Measurements from ENCODE around the gene ALK.

Gene ALK

DNA sequence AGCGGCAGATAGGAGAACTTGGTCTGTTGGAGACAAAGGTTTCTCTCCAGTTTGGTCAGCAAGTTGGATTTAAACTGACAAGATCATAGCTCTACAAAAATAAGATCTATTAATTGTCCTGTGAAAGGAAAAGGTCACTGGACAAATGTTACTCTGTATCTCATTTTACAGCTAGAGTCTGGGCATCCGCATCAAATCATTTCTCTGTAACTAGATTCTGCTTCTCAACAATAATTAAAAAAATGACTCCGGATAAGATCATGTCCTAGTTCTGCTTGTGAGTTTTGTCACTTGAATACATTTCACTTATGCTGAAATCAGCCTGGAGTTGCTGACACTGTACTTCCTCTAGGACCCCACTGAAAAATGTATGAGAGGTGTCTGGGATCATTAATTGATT lies 310.8 kb downstream of the ALK start:
- H3K4me1 ChIP-seq (ENCODE audit: control insufficient read depth in 1 of 2, insufficient read depth in 1 of 2, low read depth in 1 of 2, low read length in 1 of 2) = no peaks in the 10 kb centered on the region
- TF ChIP-seq, protein P1, sequence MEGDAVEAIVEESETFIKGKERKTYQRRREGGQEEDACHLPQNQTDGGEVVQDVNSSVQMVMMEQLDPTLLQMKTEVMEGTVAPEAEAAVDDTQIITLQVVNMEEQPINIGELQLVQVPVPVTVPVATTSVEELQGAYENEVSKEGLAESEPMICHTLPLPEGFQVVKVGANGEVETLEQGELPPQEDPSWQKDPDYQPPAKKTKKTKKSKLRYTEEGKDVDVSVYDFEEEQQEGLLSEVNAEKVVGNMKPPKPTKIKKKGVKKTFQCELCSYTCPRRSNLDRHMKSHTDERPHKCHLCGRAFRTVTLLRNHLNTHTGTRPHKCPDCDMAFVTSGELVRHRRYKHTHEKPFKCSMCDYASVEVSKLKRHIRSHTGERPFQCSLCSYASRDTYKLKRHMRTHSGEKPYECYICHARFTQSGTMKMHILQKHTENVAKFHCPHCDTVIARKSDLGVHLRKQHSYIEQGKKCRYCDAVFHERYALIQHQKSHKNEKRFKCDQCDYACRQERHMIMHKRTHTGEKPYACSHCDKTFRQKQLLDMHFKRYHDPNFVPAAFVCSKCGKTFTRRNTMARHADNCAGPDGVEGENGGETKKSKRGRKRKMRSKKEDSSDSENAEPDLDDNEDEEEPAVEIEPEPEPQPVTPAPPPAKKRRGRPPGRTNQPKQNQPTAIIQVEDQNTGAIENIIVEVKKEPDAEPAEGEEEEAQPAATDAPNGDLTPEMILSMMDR (IDR thresholded peaks at IDR 0.05) = no peak
- no peak overlapping the region for H3K27ac ChIP-seq
- no peaks in the 10 kb centered on the region for H3K9me3 ChIP-seq
- no peaks in the 10 kb centered on the region for H3K27me3 ChIP-seq
- H3K4me3 ChIP-seq (ENCODE audit: low read depth in 1 of 2, low read length in 1 of 2) = no peak overlapping the region
- H3K36me3 ChIP-seq = no peaks in the 10 kb centered on the region

DNA sequence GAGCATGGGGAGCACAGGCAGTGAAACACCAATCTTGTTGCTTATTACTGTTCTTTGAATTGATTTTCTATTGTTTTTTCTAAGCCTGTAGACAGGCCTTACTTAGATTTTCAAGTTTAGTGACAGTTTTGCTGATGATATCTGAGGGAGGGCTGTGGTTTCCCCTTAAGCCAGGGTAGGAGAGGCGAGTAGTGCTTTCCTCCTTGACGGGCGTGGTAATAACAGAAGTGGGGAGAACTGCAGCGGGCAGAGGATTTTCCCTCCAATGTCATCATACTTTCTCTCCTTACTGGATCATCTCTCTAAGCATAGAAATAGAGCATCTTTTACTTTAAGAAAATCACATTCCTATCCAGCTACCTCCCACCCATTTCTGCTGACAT lies 314.4 kb downstream of the ALK start:
- no peaks in the 10 kb centered on the region for H3K9me3 ChIP-seq
- no peaks in the 10 kb centered on the region for H3K36me3 ChIP-seq
- no peaks in the 10 kb centered on the region for H3K27me3 ChIP-seq
- no peak overlapping the region for H3K27ac ChIP-seq
- H3K4me1 ChIP-seq (ENCODE audit: control insufficient read depth in 1 of 2, insufficient read depth in 1 of 2, low read depth in 1 of 2, low read length in 1 of 2) = no peaks in the 10 kb centered on the region
- H3K4me3 ChIP-seq (ENCODE audit: low read depth in 1 of 2, low read length in 1 of 2) = no peak overlapping the region
- TF ChIP-seq, protein P1 (IDR thresholded peaks at IDR 0.05) = no peak

DNA sequence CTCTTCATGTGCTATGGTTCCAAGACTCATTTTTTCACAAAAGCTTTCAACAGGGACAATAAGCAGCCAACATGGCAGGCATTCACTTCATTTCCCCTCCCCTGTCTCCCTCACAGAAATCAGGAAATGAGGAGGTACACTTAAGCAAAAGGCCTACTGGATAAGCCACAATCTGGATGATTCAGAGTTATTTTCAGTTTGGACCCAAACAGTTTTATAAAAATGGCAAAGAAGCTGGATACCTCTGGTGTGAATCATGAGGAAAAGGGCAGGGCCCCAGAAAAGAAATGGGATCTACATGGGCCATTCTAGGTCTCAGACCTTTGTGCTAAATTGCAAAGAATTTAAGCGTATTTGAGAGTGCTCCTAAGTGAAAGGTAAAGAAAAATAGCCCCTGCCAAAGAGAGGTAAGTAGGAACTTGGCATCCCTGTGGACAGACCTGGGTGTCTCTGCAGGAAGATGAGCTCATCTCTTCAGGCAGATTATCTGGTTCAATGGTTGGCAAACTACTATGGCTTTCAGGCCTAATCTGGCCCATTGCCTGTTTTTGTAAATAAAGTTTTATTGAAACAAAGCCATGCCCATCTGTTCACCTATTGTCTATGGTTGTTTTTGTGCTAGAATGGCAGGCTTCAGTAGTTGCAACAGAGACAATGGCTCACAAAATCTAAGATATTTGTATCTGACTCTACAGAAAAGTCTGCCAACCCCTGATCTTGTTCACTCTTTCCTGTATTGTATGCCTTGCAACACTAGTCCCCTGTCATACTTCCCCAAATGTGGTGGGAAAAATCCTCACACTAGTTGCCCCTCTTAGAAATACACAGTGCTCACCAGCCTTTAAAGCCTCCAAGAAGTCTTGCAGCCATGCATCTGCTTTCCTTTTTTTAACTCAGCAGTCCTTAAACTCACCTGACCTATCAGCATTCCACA lies 315.0 kb downstream of the ALK start:
- Histone ChIP-seq H3K4me3 (ENCODE audit: low read depth in 1 of 2, low read length in 1 of 2) (no peak overlapping the region), H3K27ac (no peak overlapping the region), H3K9me3 (no peaks in the 10 kb centered on the region), H3K27me3 (no peaks in the 10 kb centered on the region), H3K36me3 (no peaks in the 10 kb centered on the region), H3K4me1 (ENCODE audit: control insufficient read depth in 1 of 2, insufficient read depth in 1 of 2, low read depth in 1 of 2, low read length in 1 of 2) (no peaks in the 10 kb centered on the region)
- TF ChIP-seq, protein P1 (IDR thresholded peaks at IDR 0.05) = no peak

DNA sequence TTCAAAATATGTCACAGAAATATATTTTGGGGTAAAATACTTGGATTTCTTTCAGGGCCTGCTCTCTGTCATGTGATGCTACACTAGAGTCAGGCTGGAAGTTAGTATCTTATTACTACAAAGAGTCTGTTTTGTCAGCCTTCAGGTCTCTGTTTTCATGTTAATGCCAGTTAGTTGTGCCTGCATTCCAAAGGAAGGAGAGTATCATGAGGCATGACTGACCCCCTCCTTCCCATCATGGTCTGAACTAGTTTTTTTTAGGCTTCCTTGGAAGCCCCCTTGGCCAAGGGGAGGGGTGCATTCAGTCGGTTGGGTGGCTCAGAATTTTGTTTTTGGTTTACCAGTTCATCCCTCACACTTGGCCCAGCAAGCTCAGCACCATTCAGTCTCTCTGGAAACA lies 318.0 kb downstream of the ALK start:
- no peaks in the 10 kb centered on the region for H3K36me3 ChIP-seq
- TF ChIP-seq, protein P1 (IDR thresholded peaks at IDR 0.05) = no peak
- H3K4me3 ChIP-seq (ENCODE audit: low read depth in 1 of 2, low read length in 1 of 2) = no peak overlapping the region
- no peak overlapping the region for H3K27ac ChIP-seq
- H3K27me3 ChIP-seq = no peaks in the 10 kb centered on the region
- no peaks in the 10 kb centered on the region for H3K9me3 ChIP-seq
- no peaks in the 10 kb centered on the region for H3K4me1 ChIP-seq (ENCODE audit: control insufficient read depth in 1 of 2, insufficient read depth in 1 of 2, low read depth in 1 of 2, low read length in 1 of 2)

DNA sequence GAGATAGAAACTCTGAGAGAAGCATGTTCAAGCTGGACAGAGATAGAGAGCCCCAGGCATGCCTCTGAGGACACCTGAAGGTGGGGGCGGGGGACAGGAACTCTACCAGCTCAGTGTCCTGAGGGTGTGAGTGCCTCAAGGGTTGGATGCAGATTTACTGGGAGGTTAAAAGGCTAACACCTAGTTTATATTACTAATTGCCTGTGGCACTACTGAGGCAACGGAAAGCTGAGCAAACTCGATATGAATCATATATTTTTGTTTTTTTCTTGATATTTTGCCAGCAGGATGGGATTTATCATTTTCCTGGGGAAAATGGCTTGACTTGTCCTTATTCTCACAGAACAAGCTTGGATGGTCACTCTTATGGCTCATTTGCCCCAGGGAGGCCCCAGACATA lies 319.5 kb downstream of the ALK start:
- Histone ChIP-seq H3K4me1 (ENCODE audit: control insufficient read depth in 1 of 2, insufficient read depth in 1 of 2, low read depth in 1 of 2, low read length in 1 of 2) (no peaks in the 10 kb centered on the region), H3K9me3 (no peaks in the 10 kb centered on the region), H3K4me3 (ENCODE audit: low read depth in 1 of 2, low read length in 1 of 2) (no peak overlapping the region), H3K36me3 (no peaks in the 10 kb centered on the region), H3K27ac (no peak overlapping the region), H3K27me3 (no peaks in the 10 kb centered on the region)
- TF ChIP-seq, protein P1 (IDR thresholded peaks at IDR 0.05) = no peak
